A673 (cell line): ENCODE data around the gene HS6ST2.

Source experiments
- EZH2 ChIP-seq: fragments of 200-600 bp; sonication (generic); IDR thresholded peaks from 2 replicates; pipeline ENCODE4 v1.6.1; 2017; ENCODE audit warnings: borderline replicate concordance, low read depth, mild to moderate bottlenecking, mixed read lengths, antibody characterized with exemption, low read length; ENCODE audit not compliant: poor library complexity, severe bottlenecking
- TF ChIP-seq, protein P1 (sequence below): fragments of 300-800, 200-600 bp; sonication (generic); conservative IDR thresholded peaks from 2 replicates; pipeline ENCODE4 v1.5.1; 2017; ENCODE audit warnings: low read depth, mild to moderate bottlenecking, antibody characterized with exemption, low read length, moderate library complexity, mixed read lengths

DNA sequence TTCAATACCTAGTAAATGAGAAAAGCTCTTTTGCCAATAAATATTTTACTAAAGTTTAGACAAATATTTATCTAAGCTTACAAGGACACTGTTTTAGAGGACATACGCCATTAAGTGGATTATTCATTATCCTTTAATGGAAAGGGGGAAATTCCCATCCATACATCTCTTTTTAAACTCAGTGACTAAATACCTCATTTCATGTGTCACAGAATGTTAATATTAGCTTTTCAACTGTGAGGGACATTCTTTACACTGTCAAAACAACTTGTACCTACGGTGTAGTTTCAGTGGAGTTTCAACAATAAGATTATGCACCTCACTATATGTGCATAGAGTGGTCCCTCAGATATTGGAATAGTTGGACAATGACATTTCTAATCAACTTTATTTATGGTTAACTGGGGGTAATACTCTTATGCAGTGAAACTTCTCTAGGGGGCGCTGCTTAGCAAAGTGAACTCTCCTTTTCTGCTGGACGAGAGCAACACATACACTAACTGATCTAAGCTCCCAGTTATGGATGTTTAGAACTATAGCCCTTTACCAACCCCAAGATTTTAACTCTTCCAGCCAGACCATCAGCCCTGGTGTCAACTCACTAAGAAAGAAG is 9.7 kb downstream of the HS6ST2 start:
- TF ChIP-seq, protein P1, sequence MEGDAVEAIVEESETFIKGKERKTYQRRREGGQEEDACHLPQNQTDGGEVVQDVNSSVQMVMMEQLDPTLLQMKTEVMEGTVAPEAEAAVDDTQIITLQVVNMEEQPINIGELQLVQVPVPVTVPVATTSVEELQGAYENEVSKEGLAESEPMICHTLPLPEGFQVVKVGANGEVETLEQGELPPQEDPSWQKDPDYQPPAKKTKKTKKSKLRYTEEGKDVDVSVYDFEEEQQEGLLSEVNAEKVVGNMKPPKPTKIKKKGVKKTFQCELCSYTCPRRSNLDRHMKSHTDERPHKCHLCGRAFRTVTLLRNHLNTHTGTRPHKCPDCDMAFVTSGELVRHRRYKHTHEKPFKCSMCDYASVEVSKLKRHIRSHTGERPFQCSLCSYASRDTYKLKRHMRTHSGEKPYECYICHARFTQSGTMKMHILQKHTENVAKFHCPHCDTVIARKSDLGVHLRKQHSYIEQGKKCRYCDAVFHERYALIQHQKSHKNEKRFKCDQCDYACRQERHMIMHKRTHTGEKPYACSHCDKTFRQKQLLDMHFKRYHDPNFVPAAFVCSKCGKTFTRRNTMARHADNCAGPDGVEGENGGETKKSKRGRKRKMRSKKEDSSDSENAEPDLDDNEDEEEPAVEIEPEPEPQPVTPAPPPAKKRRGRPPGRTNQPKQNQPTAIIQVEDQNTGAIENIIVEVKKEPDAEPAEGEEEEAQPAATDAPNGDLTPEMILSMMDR: peak; percentile 61
- no peak for TF ChIP-seq EZH2
